RWPE2 (cell line): ENCODE results near the gene STRIP1.

Experiments
- ATAC-seq: fragments of 200-7000 bp; cut with Tn5 transposase; 3 replicates; pipeline ENCODE4 v1.9.1; 2021; ENCODE audit warnings: low read depth
- DNase-seq: peaks from one replicate; pipeline ENCODE4 v3.0.0-alpha.2; 2020; ENCODE audit warnings: low spot score
- H3K27ac ChIP-seq: fragments of 450-650 bp; 2 replicates; pipeline ENCODE4 v1.5.1; 2017; ENCODE audit warnings: mild to moderate bottlenecking; ENCODE audit not compliant: poor library complexity, severe bottlenecking
- H3K27me3 ChIP-seq: fragments of 250-450 bp; sonication (Bioruptor Pico); 2 replicates; pipeline ENCODE4 v1.5.1; 2021; ENCODE audit warnings: mild to moderate bottlenecking, moderate library complexity; ENCODE audit not compliant: insufficient read depth, poor library complexity, severe bottlenecking
- H3K36me3 ChIP-seq: fragments of 250-450 bp; sonication (Bioruptor Pico); 2 replicates; pipeline ENCODE4 v1.5.1; 2020; ENCODE audit warnings: low read depth, mild to moderate bottlenecking, moderate library complexity
- H3K4me1 ChIP-seq: fragments of 250-450 bp; sonication (Bioruptor Pico); 2 replicates; pipeline ENCODE4 v1.5.1; 2021; ENCODE audit warnings: mild to moderate bottlenecking, moderate library complexity; ENCODE audit not compliant: insufficient read depth, poor library complexity, severe bottlenecking
- H3K4me3 ChIP-seq: fragments of 250-450 bp; sonication (Bioruptor Pico); 2 replicates; pipeline ENCODE4 v1.5.1; 2021; ENCODE audit warnings: mild to moderate bottlenecking, moderate library complexity; ENCODE audit not compliant: severe bottlenecking
- H3K9me3 ChIP-seq: fragments of 250-450 bp; sonication (Bioruptor Pico); 2 replicates; pipeline ENCODE4 v1.5.1; 2021; ENCODE audit warnings: mild to moderate bottlenecking, moderate library complexity; ENCODE audit not compliant: severe bottlenecking
- CTCF ChIP-seq: fragments of 450-650 bp; IDR thresholded peaks from one replicate; pipeline ENCODE4 v1.5.1; 2017; ENCODE audit warnings: mild to moderate bottlenecking, moderate library complexity; ENCODE audit not compliant: poor library complexity, severe bottlenecking

Gene STRIP1

DNA sequence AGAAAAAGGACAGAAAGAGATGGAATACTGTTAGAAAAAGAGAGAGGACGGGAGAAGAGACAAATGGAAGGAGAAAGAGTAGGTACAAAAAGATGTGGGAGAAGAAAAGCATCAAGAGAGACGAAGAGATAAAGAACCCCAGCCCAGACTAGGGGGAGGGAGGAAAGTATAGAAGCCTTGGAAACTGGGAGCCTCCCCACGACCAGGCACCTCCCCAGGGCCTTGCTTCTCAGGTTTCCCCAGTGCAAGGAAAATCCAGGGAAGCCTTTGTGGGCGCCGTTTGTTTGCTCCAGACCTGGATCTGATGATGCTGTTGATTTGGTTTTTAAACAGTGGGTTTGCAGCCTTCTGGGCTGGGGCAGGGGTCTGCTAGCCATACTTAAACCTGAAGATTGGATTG, 51.2 kb downstream of the STRIP1 start:
- H3K9me3 ChIP-seq = no peaks in the 10 kb centered on the region
- DNase-seq (no peak), ATAC-seq (no peak)
- TF ChIP-seq CTCF = no peak
- no peak overlapping the region for H3K4me3 ChIP-seq
- H3K4me1 ChIP-seq = no peaks in the 10 kb centered on the region
- no peak overlapping the region for H3K27ac ChIP-seq
- peaks cover 56% of the 10 kb centered on the region for H3K27me3 ChIP-seq
- H3K36me3 ChIP-seq = no peaks in the 10 kb centered on the region

DNA sequence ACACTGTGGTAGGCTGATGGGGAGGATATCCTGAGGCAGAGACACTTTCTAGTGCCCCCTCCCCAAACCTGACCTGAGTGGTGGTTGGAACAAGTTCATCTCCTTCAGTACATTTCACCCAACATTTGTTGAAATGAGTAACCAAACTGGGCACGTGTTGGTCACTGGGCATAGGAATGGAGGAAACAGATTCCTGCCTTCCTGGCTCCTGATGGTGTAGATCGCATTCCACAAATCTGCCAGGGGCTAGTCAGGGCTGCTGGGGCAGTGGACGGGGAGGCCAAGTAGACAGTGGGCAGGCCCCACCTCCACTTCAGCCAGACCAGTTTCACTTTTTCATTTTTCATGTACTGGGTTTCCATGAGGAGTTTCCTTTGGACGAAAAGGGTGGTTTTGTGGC, 52.5 kb downstream of the STRIP1 start:
- DNase-seq (no peak), ATAC-seq (no peak)
- TF ChIP-seq CTCF = no peak
- H3K4me3 ChIP-seq = no peak overlapping the region
- H3K9me3 ChIP-seq = no peaks in the 10 kb centered on the region
- H3K27ac ChIP-seq = no peak overlapping the region
- H3K4me1 ChIP-seq = no peaks in the 10 kb centered on the region
- H3K27me3 ChIP-seq = peaks cover 55% of the 10 kb centered on the region
- H3K36me3 ChIP-seq = no peaks in the 10 kb centered on the region

DNA sequence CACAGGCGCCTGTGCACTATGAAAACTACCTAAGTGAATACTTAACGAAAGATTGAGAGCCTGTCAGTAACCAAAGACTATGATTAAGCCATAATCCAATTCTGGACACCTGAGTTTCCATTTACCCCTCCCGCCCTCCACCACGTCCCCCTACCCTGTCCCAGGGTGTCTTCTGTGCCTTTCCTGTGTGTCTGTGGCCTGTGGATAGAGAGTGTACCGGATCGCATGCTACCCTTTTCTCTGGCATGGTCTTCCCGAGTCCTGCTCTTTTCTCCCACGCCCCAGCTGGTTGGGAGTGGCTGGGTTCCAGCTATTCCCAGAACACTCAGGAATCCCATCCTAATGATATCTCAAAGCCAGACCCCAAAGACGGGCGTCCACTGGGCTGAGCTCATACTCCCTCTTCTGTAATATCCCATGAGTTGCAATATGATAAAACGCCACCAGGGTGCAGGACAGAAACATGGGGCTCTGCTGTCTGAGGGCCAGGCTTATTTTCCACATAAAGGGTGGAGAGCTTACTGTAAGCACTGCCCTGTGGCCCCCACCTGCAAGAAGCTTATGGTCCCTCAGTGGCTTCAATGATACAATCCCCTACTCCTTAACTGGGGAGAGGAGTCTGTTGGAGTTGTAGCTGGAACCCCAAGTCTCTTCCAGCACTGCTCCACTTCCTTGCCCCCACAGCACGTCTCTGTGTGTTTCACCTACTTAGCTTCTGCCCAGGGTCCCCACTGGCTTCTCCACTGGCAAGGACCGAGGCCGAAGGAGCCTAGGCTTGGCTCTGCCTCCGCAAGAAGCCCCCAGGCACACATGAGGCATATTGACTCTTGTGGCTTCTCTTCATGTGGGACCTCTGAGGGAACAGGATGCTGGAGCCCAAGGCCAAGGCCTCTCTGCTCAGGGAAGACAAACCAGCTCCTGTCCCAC, 53.7 kb downstream of the STRIP1 start:
- H3K4me1 ChIP-seq = no peaks in the 10 kb centered on the region
- H3K36me3 ChIP-seq = no peaks in the 10 kb centered on the region
- no peaks in the 10 kb centered on the region for H3K9me3 ChIP-seq
- peaks cover 44% of the 10 kb centered on the region for H3K27me3 ChIP-seq
- ATAC-seq (peak; percentile 74), DNase-seq (no peak)
- peak; percentile 61 for TF ChIP-seq CTCF
- no peak overlapping the region for H3K27ac ChIP-seq
- H3K4me3 ChIP-seq = no peak overlapping the region

DNA sequence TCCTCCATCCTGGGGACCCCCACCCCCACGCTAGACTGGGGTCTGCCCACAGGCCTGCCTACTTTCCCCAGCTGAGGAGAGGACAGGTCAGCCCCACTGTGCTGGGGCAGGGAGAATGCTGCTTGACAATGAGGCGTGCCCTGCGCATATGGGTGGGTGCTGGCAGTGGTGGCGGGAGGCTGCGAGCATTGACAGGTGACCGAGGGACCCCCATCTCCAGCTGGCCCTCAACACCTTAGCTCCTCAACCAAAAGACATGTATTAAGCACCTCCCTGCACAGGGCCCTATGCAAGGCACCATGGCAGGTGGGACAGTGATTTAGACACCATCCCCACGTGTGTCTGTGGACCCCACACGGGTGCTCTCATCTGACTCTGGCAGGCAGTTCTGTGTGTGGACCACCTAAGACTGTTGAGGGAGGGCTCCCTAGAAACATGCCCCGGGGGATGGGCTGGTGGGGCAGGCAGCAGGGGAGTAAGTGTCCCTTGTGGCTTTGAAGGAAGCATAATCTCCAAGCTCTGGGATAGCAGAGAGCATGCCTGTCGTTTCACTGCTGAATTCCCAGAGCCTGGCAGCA, 54.4 kb downstream of the STRIP1 start:
- no peak for ATAC-seq
- Histone ChIP-seq H3K9me3 (no peaks in the 10 kb centered on the region), H3K27ac (no peak overlapping the region), H3K36me3 (no peaks in the 10 kb centered on the region), H3K27me3 (peaks cover 37% of the 10 kb centered on the region), H3K4me3 (no peak overlapping the region), H3K4me1 (no peaks in the 10 kb centered on the region)
- no peak for DNase-seq
- TF ChIP-seq CTCF = no peak
